ENCODE results near the gene SPATA21. TPM values are rescaled to one million over a fixed set of nuclear protein-coding genes. Genes with fewer than 3 reads are reported as not detected.

SPATA21 gene
- total and polyA plus RNA-seq, 2 donors (not counting 3 experiments of a cell fraction or from before 2014, with no cell fraction given) = not detected

DNA sequence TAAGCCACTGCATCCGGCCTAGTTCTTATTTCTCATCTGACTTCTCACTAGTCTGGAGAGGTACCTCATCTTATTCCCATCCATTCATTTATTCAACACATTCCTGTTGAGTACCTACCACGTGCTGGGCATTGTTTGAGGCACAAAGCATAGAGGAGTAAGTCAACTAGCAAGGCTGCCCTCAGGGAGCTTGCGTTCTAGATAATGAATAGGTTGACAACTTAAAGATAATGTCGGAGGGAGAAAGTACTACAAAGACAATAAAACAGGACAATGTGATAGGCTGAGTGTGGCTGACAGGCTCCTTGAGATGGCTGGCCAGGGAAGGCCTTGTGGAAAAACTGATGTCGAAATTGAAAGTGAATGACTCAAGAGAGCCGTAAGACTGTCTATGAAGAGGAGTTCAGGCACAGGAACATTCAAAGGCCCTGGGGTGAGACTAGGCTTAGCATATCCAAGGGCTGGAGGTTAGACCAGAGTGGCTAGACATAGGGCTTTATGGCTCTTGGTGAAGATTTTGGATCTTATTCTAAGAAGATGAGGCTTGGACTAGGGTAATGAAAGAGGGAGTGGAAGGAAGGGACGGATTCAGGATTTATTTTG is 18.3 kb downstream of the SPATA21 start:
- Histone ChIP-seq H3K9me3 (replicated peaks; ENCODE audit: control insufficient read depth, insufficient read depth, low read length) (no peaks in the 10 kb centered on the region), H3K27ac (ENCODE audit: insufficient read depth, low read depth, low read length) (no peak overlapping the region), H3K79me2 (ENCODE audit: control insufficient read depth, insufficient read depth, low read length) (no peaks in the 10 kb centered on the region), H3K4me2 (ENCODE audit: insufficient read depth, low read length) (no peak overlapping the region), H3K4me3 (replicated peaks in 1 of 3; ENCODE audit: insufficient read depth in 1 of 3, low read depth in 1 of 3, low read length in 3 of 3) (no peak overlapping the region), H3K36me3 (ENCODE audit: control insufficient read depth in 2 of 2, extremely low read depth in 1 of 2, insufficient read depth in 2 of 2, low read length in 2 of 2) (no peaks in the 10 kb centered on the region), H2AFZ (ENCODE audit: low read depth, low read length) (no peak overlapping the region), H3K9me1 (replicated peaks; ENCODE audit: control insufficient read depth, extremely low read depth, insufficient read depth, low read length) (no peaks in the 10 kb centered on the region), H3K4me1 (ENCODE audit: control insufficient read depth, extremely low read depth, insufficient read depth, low read length) (no peaks in the 10 kb centered on the region), H3K27me3 (ENCODE audit: control insufficient read depth in 2 of 2, insufficient read depth in 2 of 2, low read length in 2 of 2) (no peaks in the 10 kb centered on the region), H4K20me1 (replicated peaks; ENCODE audit: control insufficient read depth, extremely low read depth, insufficient read depth, low read length) (no peaks in the 10 kb centered on the region), H3K9ac (replicated peaks; ENCODE audit: extremely low read depth, insufficient read depth, low read length) (no peak overlapping the region)
- FAIRE-seq = no peak
- no peak for DNase-seq (ENCODE audit: low read depth, low spot score)
- ChIA-PET POLR2A (no interaction called here), CTCF (interaction anchor here (1.0 kb wide), 1 partner anchor 10 kb away, joined by 4 read pairs; no protein-coding TSS in a partner anchor)
- BruUV-seq (replicated peaks) = no TSS peak
- dilution Hi-C loops (cut with MboI; ENCODE audit: extremely low pct_ligation_motif_present, low sequenced_read_pairs) (no loop called here), intact Hi-C loops (cut with micrococcal nuclease) (no loop called here)
- TF ChIP-seq MYC (IDR thresholded peaks at IDR 0.05; ENCODE audit: low read depth, low read length) = no peak
- no peak for TF ChIP-seq FOS (IDR thresholded peaks at IDR 0.05; ENCODE audit: borderline replicate concordance, insufficient read depth, low read length)
- no peak for TF ChIP-seq EZH2 (IDR thresholded peaks at IDR 0.05; ENCODE audit: borderline replicate concordance, low read depth, low read length, severe bottlenecking)
- TF ChIP-seq POLR2AphosphoS5 (IDR thresholded peaks at IDR 0.05; ENCODE audit: insufficient read depth, low read depth, low read length) = no peak
- no peak for TF ChIP-seq JUN (IDR thresholded peaks at IDR 0.05; ENCODE audit: borderline replicate concordance, insufficient read depth, insufficient read length, low read depth)
- no peak for TF ChIP-seq POLR2A (IDR thresholded peaks at IDR 0.05; ENCODE audit: low read depth, low read length)
- TF ChIP-seq, protein P1, sequence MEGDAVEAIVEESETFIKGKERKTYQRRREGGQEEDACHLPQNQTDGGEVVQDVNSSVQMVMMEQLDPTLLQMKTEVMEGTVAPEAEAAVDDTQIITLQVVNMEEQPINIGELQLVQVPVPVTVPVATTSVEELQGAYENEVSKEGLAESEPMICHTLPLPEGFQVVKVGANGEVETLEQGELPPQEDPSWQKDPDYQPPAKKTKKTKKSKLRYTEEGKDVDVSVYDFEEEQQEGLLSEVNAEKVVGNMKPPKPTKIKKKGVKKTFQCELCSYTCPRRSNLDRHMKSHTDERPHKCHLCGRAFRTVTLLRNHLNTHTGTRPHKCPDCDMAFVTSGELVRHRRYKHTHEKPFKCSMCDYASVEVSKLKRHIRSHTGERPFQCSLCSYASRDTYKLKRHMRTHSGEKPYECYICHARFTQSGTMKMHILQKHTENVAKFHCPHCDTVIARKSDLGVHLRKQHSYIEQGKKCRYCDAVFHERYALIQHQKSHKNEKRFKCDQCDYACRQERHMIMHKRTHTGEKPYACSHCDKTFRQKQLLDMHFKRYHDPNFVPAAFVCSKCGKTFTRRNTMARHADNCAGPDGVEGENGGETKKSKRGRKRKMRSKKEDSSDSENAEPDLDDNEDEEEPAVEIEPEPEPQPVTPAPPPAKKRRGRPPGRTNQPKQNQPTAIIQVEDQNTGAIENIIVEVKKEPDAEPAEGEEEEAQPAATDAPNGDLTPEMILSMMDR (IDR thresholded peaks at IDR 0.05; ENCODE audit: extremely low read depth in 1 of 2, insufficient read depth in 1 of 2, low read depth in 1 of 2, low read length in 2 of 2) = no peak
- no peak for TF ChIP-seq GATA2 (IDR thresholded peaks at IDR 0.05; ENCODE audit: insufficient read depth, insufficient read length, low read depth, low read length)
- TF ChIP-seq, protein P2, sequence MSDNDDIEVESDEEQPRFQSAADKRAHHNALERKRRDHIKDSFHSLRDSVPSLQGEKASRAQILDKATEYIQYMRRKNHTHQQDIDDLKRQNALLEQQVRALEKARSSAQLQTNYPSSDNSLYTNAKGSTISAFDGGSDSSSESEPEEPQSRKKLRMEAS (IDR thresholded peaks at IDR 0.05; ENCODE audit: insufficient read depth, insufficient read length) = no peak
